H1 (cell line): ENCODE data around the gene MYO15B. TPM values are rescaled to one million over a fixed set of nuclear protein-coding genes. Genes with fewer than 3 reads are reported as not detected.

ENCODE experiments used
- CTCF ChIA-PET: fragments of 300-600 bp; sonication (Branson Sonifier 250); formaldehyde crosslinking; loops from one replicate; lab custom pipeline; 2021; ENCODE audit not compliant: partially characterized antibody; lab: Charles Lee
- POLR2A ChIA-PET: fragments of 300-600 bp; sonication (Branson Sonifier 250); formaldehyde crosslinking; loops from one replicate; lab custom pipeline; 2021; ENCODE audit warnings: inconsistent platforms; ENCODE audit not compliant: partially characterized antibody; lab: Charles Lee
- DNase-seq, 2 experiments: peaks; one replicate each; pipeline versions ENCODE4 v3.0.0 to v3.0.0-alpha.2; 2010 to 2022; ENCODE audit warnings: low spot score in 2 of 2, low read depth in 1 of 2, mixed read lengths in 1 of 2
- FAIRE-seq: peaks from 2 replicates; lab custom pipeline; 2011; peaks lifted over from hg19 to GRCh38; lab: Jason Lieb, UNC
- H2AFZ ChIP-seq: 2 replicates; pipeline ENCODE4 v1.8.1; 2012; ENCODE audit warnings: low read length, inconsistent platforms
- H2AK5ac ChIP-seq: 2 replicates; pipeline ENCODE4 v1.6.1; 2013; ENCODE audit warnings: low read depth, low read length
- H2BK120ac ChIP-seq: replicated peaks from 2 replicates; pipeline ENCODE3; 2013; ENCODE audit warnings: low read depth, low read length, inconsistent platforms
- H2BK12ac ChIP-seq: 2 replicates; pipeline ENCODE4 v1.6.1; 2013; ENCODE audit warnings: low read depth, low read length
- H2BK15ac ChIP-seq: 2 replicates; pipeline ENCODE4 v1.6.1; 2013; ENCODE audit warnings: low read length
- H2BK20ac ChIP-seq: 2 replicates; pipeline ENCODE4 v1.6.1; 2013; ENCODE audit warnings: low read length
- H2BK5ac ChIP-seq: 2 replicates; pipeline ENCODE4 v1.6.1; 2013; ENCODE audit warnings: low read depth, low read length
- H3K14ac ChIP-seq: 2 replicates; pipeline ENCODE4 v1.6.1; 2013; ENCODE audit warnings: inconsistent platforms; ENCODE audit not compliant: insufficient read length
- H3K18ac ChIP-seq: 2 replicates; pipeline ENCODE4 v1.6.1; 2013; ENCODE audit warnings: low read length; ENCODE audit errors: extremely low read depth
- H3K23ac ChIP-seq: 2 replicates; pipeline ENCODE4 v1.6.1; 2013; ENCODE audit warnings: inconsistent platforms; ENCODE audit not compliant: insufficient read length
- H3K23me2 ChIP-seq: 2 replicates; pipeline ENCODE4 v1.6.1; 2013; ENCODE audit warnings: low read depth, low read length
- H3K27ac ChIP-seq: 2 replicates; pipeline ENCODE4 v1.6.1; 2011; ENCODE audit warnings: low read depth, low read length, inconsistent platforms
- H3K27me3 ChIP-seq, 4 experiments: replicated peaks in 1 of 4; 1 replicate in 1 of 4; 2 replicates in 3 of 4; pipeline versions ENCODE4 v1.6.1 to v1.8.1; 2011 to 2013; ENCODE audit warnings: low read length in 3 of 4, mild to moderate bottlenecking in 3 of 4, inconsistent platforms in 2 of 4, mixed read lengths in 2 of 4, moderate library complexity in 1 of 4; ENCODE audit not compliant: control insufficient read depth in 3 of 4, insufficient read depth in 3 of 4; ENCODE audit errors: extremely low read depth in 1 of 4
- H3K36me3 ChIP-seq, 4 experiments: 2 replicates each; pipeline versions ENCODE4 v1.6.1 to v1.8.1; 2011 to 2013; ENCODE audit warnings: mild to moderate bottlenecking in 4 of 4, low read length in 3 of 4, moderate library complexity in 2 of 4, control low read depth in 1 of 4, inconsistent platforms in 1 of 4; ENCODE audit not compliant: insufficient read depth in 4 of 4, control insufficient read depth in 2 of 4
- H3K4ac ChIP-seq: replicated peaks from 2 replicates; pipeline ENCODE3; 2013; ENCODE audit warnings: low read length, low read depth, mixed read lengths, inconsistent platforms; ENCODE audit not compliant: insufficient read length
- H3K4me1 ChIP-seq, 4 experiments: replicated peaks in 1 of 4; 1 replicate in 1 of 4; 2 replicates in 3 of 4; pipeline versions ENCODE4 v1.6.1 to v1.8.1; 2011 to 2013; ENCODE audit warnings: low read length in 3 of 4, inconsistent platforms in 2 of 4, mixed read lengths in 1 of 4; ENCODE audit not compliant: insufficient read depth in 4 of 4, control insufficient read depth in 3 of 4
- H3K4me2 ChIP-seq, 2 experiments: 2 replicates each; pipeline versions ENCODE4 v1.6.1 to v1.8.1; 2011 to 2013; ENCODE audit warnings: low read depth in 2 of 2, low read length in 2 of 2, control low read depth in 1 of 2, inconsistent platforms in 1 of 2, mild to moderate bottlenecking in 1 of 2; ENCODE audit not compliant: insufficient read depth in 1 of 2
- H3K4me3 ChIP-seq, 4 experiments: fragments of 200-600, 300-600 bp in 1 of 4; sonication (generic), shearing (Covaris generic), sonication (Bioruptor Twin) in 1 of 4; 2 replicates each; pipeline versions ENCODE4 v1.5.1 to v1.8.1; 2011 to 2016; ENCODE audit warnings: low read length in 4 of 4, low read depth in 3 of 4, control low read depth in 2 of 4, inconsistent platforms in 2 of 4, mild to moderate bottlenecking in 2 of 4, mixed read lengths in 1 of 4, moderate library complexity in 1 of 4; ENCODE audit not compliant: insufficient read depth in 2 of 4; ENCODE audit errors: extremely low read depth in 1 of 4
- H3K56ac ChIP-seq: replicated peaks from 2 replicates; pipeline ENCODE3; 2013; ENCODE audit warnings: low read depth, mild to moderate bottlenecking, mixed read lengths, low read length, inconsistent platforms; ENCODE audit not compliant: insufficient read length
- H3K79me1 ChIP-seq: 2 replicates; pipeline ENCODE4 v1.6.1; 2013; ENCODE audit warnings: low read depth, low read length, control low read depth
- H3K79me2 ChIP-seq, 2 experiments: 2 replicates each; pipeline versions ENCODE4 v1.6.1 to v1.8.1; 2012 to 2013; ENCODE audit warnings: low read length in 2 of 2, mild to moderate bottlenecking in 2 of 2, inconsistent platforms in 1 of 2; ENCODE audit not compliant: insufficient read depth in 2 of 2, control insufficient read depth in 1 of 2
- H3K9ac ChIP-seq, 4 experiments: replicated peaks in 1 of 4; 1 replicate in 1 of 4; 2 replicates in 3 of 4; pipeline versions ENCODE4 v1.6.1 to v1.8.1; 2011 to 2013; ENCODE audit warnings: low read depth in 3 of 4, low read length in 3 of 4, control low read depth in 2 of 4, mild to moderate bottlenecking in 2 of 4, moderate library complexity in 2 of 4, inconsistent platforms in 1 of 4; ENCODE audit errors: extremely low read depth in 1 of 4
- H3K9me3 ChIP-seq, 2 experiments: 2 replicates each; pipeline versions ENCODE4 v1.6.1 to v1.8.1; 2012 to 2013; ENCODE audit warnings: mild to moderate bottlenecking in 2 of 2, moderate library complexity in 2 of 2, control low read depth in 1 of 2, inconsistent platforms in 1 of 2, low read depth in 1 of 2, low read length in 1 of 2, mixed read lengths in 1 of 2; ENCODE audit not compliant: insufficient read depth in 2 of 2
- H4K20me1 ChIP-seq, 2 experiments: replicated peaks in 1 of 2; 2 replicates each; pipeline versions ENCODE3 to v1.8.1; 2011 to 2013; ENCODE audit warnings: inconsistent platforms in 2 of 2, low read length in 2 of 2, mild to moderate bottlenecking in 1 of 2; ENCODE audit not compliant: insufficient read depth in 2 of 2, control insufficient read depth in 1 of 2
- H4K5ac ChIP-seq: 2 replicates; pipeline ENCODE4 v1.6.1; 2013; ENCODE audit warnings: low read length, low read depth, mixed read lengths, inconsistent platforms; ENCODE audit not compliant: insufficient read length
- H4K8ac ChIP-seq: 2 replicates; pipeline ENCODE4 v1.8.0; 2013; ENCODE audit warnings: mild to moderate bottlenecking, moderate library complexity, low read length, inconsistent platforms; ENCODE audit not compliant: insufficient read depth; ENCODE audit errors: extremely low read depth
- H4K91ac ChIP-seq: replicated peaks from 2 replicates; pipeline ENCODE3; 2013; ENCODE audit warnings: low read length, mixed read lengths, inconsistent platforms; ENCODE audit not compliant: insufficient read length
- CTBP2 ChIP-seq: IDR thresholded peaks from 2 replicates; pipeline ENCODE4 v1.7.0; 2011; ENCODE audit warnings: borderline replicate concordance, mild to moderate bottlenecking, moderate library complexity, mixed read lengths, low read length; ENCODE audit not compliant: insufficient read depth, insufficient read length
- WGBS, 2 experiments: shearing (Covaris generic) in 1 of 2; methylation state at CpG; one replicate each; pipeline versions ENCODE4 v1.1.6 to v1.1.7; 2013 to 2015; ENCODE audit warnings: low lambda C conversion rate in 2 of 2, mixed read lengths in 2 of 2, inconsistent platforms in 1 of 2, low coverage in 1 of 2, missing lambda C conversion rate in 1 of 2; ENCODE audit not compliant: insufficient replicate concordance in 2 of 2, insufficient coverage in 1 of 2, insufficient read length in 1 of 2; ENCODE audit errors: extremely low coverage in 1 of 2, missing lambda C conversion rate in 1 of 2; 5-methylcytosine and 5-hydroxymethylcytosine counted together
- polyA plus RNA-seq, 7 experiments: library from polyadenylated mRNA; depleted of rRNA in 3 of 7; stranded (reverse) in 5 of 7; unstranded in 2 of 7; fragments of >200 nt in 5 of 7; fragments of 200-250 nt in 2 of 7; gene quantifications; 1 replicate in 5 of 7; 2 replicates in 1 of 7; 4 replicates in 1 of 7; pipeline versions ENCODE4 v1.2.1 to v1.2.3, GENCODE V29; 2011 to 2013; ENCODE audit warnings: missing spikeins in 2 of 7, mixed read lengths in 2 of 7
- total RNA-seq: library from RNA; stranded (reverse); fragmentation: NEBNext Ultra II Directional; extraction: Animal tissue kit (Norgen Biotek cat#: 25700); gene quantifications from 2 replicates; pipeline ENCODE4 v1.2.1, GENCODE V29; 2021
- TF ChIP-seq, protein P1 (sequence below): IDR thresholded peaks from 2 replicates; pipeline ENCODE4 v1.6.1; 2012; ENCODE audit warnings: low read length, inconsistent platforms

MYO15B gene
- total and polyA plus RNA-seq, 2 of the 8 experiments (the other 6 are each of a cell fraction or from before 2014, with no cell fraction given): 7.1 to 11.2 TPM

DNA sequence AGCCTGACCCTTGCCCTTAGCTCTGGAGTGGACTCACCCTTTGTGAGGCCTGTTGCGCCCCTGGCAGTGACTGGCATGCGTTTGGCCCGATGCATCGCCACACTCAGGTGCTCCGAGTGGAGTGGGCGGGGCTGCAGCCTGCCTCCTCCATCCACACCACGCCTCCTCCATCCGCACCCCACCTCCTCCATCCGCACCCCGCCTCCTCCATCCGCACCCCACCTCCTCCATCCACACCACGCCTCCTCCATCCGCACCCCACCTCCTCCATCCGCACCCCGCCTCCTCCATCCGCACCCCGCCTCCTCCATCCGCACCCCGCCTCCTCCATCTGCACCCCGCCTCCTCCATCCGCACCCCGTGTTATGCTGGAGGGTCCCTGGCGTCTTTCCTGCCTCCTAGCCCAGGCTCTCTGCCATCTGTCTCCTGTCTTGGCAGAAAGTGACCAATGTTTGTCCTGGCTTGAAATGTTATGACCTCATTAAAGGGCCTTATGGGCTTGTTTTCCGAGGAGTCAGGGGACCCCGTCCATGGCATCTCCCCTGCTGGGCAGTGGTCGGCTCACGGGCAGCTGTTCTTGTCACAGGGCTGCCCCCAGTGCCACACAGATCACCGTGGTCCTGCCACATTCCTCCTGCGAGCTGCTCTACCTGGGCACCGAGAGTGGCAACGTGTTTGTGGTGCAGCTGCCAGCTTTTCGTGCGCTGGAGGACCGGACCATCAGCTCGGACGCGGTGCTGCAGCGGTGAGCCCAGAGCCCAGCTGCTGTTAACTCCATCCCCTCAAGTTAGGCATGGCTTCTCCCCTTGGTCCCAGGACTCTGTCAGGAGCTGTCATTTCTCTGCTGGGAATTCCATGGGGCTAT is 28.7 kb upstream of the MYO15B start:
- DNase-seq: no peak
- no peak overlapping the region for H2BK15ac ChIP-seq
- 0 out of 2 replicates have a peak overlapping the region, but pooled peaks have one; percentile 27 for H2BK12ac ChIP-seq
- H4K5ac ChIP-seq: no peak overlapping the region
- H3K23me2 ChIP-seq: no peaks in the 10 kb centered on the region
- no peak for TF ChIP-seq CTBP2
- TF ChIP-seq, protein P1, sequence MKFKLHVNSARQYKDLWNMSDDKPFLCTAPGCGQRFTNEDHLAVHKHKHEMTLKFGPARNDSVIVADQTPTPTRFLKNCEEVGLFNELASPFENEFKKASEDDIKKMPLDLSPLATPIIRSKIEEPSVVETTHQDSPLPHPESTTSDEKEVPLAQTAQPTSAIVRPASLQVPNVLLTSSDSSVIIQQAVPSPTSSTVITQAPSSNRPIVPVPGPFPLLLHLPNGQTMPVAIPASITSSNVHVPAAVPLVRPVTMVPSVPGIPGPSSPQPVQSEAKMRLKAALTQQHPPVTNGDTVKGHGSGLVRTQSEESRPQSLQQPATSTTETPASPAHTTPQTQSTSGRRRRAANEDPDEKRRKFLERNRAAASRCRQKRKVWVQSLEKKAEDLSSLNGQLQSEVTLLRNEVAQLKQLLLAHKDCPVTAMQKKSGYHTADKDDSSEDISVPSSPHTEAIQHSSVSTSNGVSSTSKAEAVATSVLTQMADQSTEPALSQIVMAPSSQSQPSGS: no peak
- TF ChIP-seq, all 59 proteins: peak for 0
- Histone ChIP-seq H3K4me1 (peaks cover 0 to 17% (median 5%) of the 10 kb centered on the region in 4 experiments; a peak in 4 of 7 replicates), H3K4me2 (0 out of 4 replicates have a peak overlapping the region, but pooled peaks of 1 of the 2 experiments have one; percentile 10), H3K4me3 (no peak overlapping the region), H2AFZ (no peak overlapping the region), H4K91ac (no peak overlapping the region), H2BK5ac (no peak overlapping the region), H3K79me2 (no peaks in the 10 kb centered on the region), H2AK5ac (no peak overlapping the region), H4K20me1 (peaks cover 0 to 7% of the 10 kb centered on the region in 2 experiments), H2BK120ac (no peak overlapping the region), H3K18ac (no peak overlapping the region), H3K9ac (no peak overlapping the region), H3K23ac (no peak overlapping the region), H3K4ac (peak overlapping the region; percentile 78), H4K8ac (peak overlapping the region; percentile 51; the same call in 1 of the 2 replicates), H2BK20ac (no peak overlapping the region), H3K27ac (no peak overlapping the region), H3K36me3 (peaks cover 3 to 9% (median 8%) of the 10 kb centered on the region in 4 experiments), H3K56ac (no peak overlapping the region), H3K79me1 (no peaks in the 10 kb centered on the region), H3K9me3 (no peaks in the 10 kb centered on the region), H3K27me3 (no peaks in the 10 kb centered on the region), H3K14ac (no peak overlapping the region)
- POLR2A ChIA-PET: interaction anchor here (0.7 to 1.5 kb wide), 4 partner anchors 16 to 221 kb away, joined by 3 to 4 read pairs (median 3); partner anchors contain the start of genes LLGL2 and TSEN54
- CTCF ChIA-PET: interaction anchor here (0.7 to 1.7 kb wide), 12 partner anchors 10 to 97 kb away, joined by 3 to 6 read pairs (median 3); no protein-coding TSS in a partner anchor
- FAIRE-seq: no peak
- WGBS, 2 experiments: 92% methylated on average over 25 of the region's 38 CpGs; no CpG with 5 or more reads in 1 of the 2 experiments
